Breast epithelium (tissue), 4 donors: ENCODE data around the gene PRDM1. TPM values are rescaled to one million over a fixed set of nuclear protein-coding genes. Genes with fewer than 3 reads are reported as not detected.

Experiments used
- DNase-seq, 2 donors: peaks; one replicate each; pipeline ENCODE4 v3.0.0-alpha.2; 2019; ENCODE audit warnings: low spot score in 2 of 2
- H3K27ac ChIP-seq, 2 donors: fragments of 200-600 bp; sonication (generic) in 1 of 2; one replicate each; pipeline ENCODE4 v1.5.1; 2016 to 2019; ENCODE audit warnings: mild to moderate bottlenecking in 1 of 2
- H3K27me3 ChIP-seq, 2 donors: fragments of 200-600 bp; sonication (generic) in 1 of 2; one replicate each; pipeline versions ENCODE4 v1.5.1 to v1.6.0; 2017 to 2019; ENCODE audit warnings: control low read depth in 1 of 2, mild to moderate bottlenecking in 1 of 2
- H3K36me3 ChIP-seq: fragments of 200-600 bp; one replicate; pipeline ENCODE4 v1.5.1; 2019
- H3K4me1 ChIP-seq, 2 donors: fragments of 200-600 bp; sonication (generic); one replicate each; pipeline ENCODE4 v1.5.1; 2016 to 2019; ENCODE audit warnings: control low read depth in 1 of 2
- H3K4me3 ChIP-seq, 3 donors: fragments of 200-600 bp; sonication (generic); 1 replicate in 2 of 3; 2 replicates in 1 of 3; pipeline ENCODE4 v1.5.1; 2016 to 2019; ENCODE audit warnings: mild to moderate bottlenecking in 3 of 3, moderate library complexity in 2 of 3
- H3K9me3 ChIP-seq, 2 donors: fragments of 200-600 bp; sonication (generic) in 1 of 2; one replicate each; pipeline ENCODE4 v1.5.1; 2016 to 2019; ENCODE audit warnings: control low read depth in 1 of 2
- CTCF ChIP-seq, 3 donors: fragments of 450-650 bp; IDR thresholded peaks; one replicate each; pipeline ENCODE4 v1.5.1; 2016 to 2017; ENCODE audit warnings: antibody characterized with exemption in 3 of 3, mild to moderate bottlenecking in 3 of 3, moderate library complexity in 3 of 3
- POLR2A ChIP-seq: fragments of 450-650 bp; IDR thresholded peaks from one replicate; pipeline ENCODE4 v1.6.1; 2016; ENCODE audit warnings: antibody characterized with exemption, mild to moderate bottlenecking, moderate library complexity
- POLR2AphosphoS5 ChIP-seq, 3 donors: sonication (generic); formaldehyde crosslinking; IDR thresholded peaks; one replicate each; pipeline ENCODE4 v1.6.1; 2017; ENCODE audit warnings: antibody characterized with exemption in 3 of 3
- intact Hi-C: fragments of 100-400 bp; cut with DNase I; formaldehyde crosslinking; loops from one replicate; pipeline ENCODE4 v1.15.1; 2023; ENCODE audit warnings: low total_unique reads
- total RNA-seq, 3 donors: library from RNA; depleted of rRNA; stranded (reverse); fragments of >200 nt; gene quantifications; one replicate each; pipeline ENCODE4 v1.1.0, GENCODE V29; 2016

PRDM1 gene
- total RNA-seq, 3 donors from 2014 or later: 6.9 to 16.0 (median 13.1) TPM

- TF ChIP-seq POLR2AphosphoS5 (IDR thresholded peaks at IDR 0.05) (no peak), POLR2A (no peak), CTCF (IDR thresholded peaks at IDR 0.05) (no peak)
- intact Hi-C loops: no loop called here
- H3K27ac ChIP-seq: no peak overlapping the region
- no peaks in the 10 kb centered on the region for H3K27me3 ChIP-seq
- H3K4me3 ChIP-seq: no peak overlapping the region
- no peaks in the 10 kb centered on the region for H3K9me3 ChIP-seq
- H3K36me3 ChIP-seq: no peaks in the 10 kb centered on the region
- DNase-seq: no peak
- H3K4me1 ChIP-seq: no peaks in the 10 kb centered on the region
These were observed 69.2 kb downstream of the PRDM1 start for GRCh38 chr6:106155219-106155830.

GRCh38 chr6:106156413-106156812 is 70.3 kb downstream of the PRDM1 start:
- H3K27ac ChIP-seq: peak overlapping the region in 1 of 2 donors; percentile 38
- H3K36me3 ChIP-seq: no peaks in the 10 kb centered on the region
- intact Hi-C loops: no loop called here

GRCh38 chr6:106156863-106157262 is 70.7 kb downstream of the PRDM1 start:
- intact Hi-C loops: no loop called here
- Histone ChIP-seq H3K4me1 (no peaks in the 10 kb centered on the region), H3K27me3 (no peaks in the 10 kb centered on the region), H3K4me3 (no peak overlapping the region), H3K9me3 (no peaks in the 10 kb centered on the region), H3K36me3 (no peaks in the 10 kb centered on the region), H3K27ac (peak overlapping the region in 1 of 2 donors; percentile 38)
- no peak for TF ChIP-seq POLR2AphosphoS5 (IDR thresholded peaks at IDR 0.05)
- no peak for TF ChIP-seq POLR2A
- no peak for TF ChIP-seq CTCF (IDR thresholded peaks at IDR 0.05)
- no peak for DNase-seq

More at GRCh38 chr6:106156413-106156812, 70.3 kb downstream of the PRDM1 start:
- H3K9me3 ChIP-seq: no peaks in the 10 kb centered on the region
- no peaks in the 10 kb centered on the region for H3K4me1 ChIP-seq
- H3K4me3 ChIP-seq: no peak overlapping the region
- TF ChIP-seq POLR2A: no peak
- no peaks in the 10 kb centered on the region for H3K27me3 ChIP-seq
- DNase-seq: no peak

GRCh38 chr6:106158816-106159215 is 72.7 kb downstream of the PRDM1 start:
- Histone ChIP-seq H3K9me3 (no peaks in the 10 kb centered on the region), H3K4me1 (no peaks in the 10 kb centered on the region), H3K27me3 (no peaks in the 10 kb centered on the region), H3K36me3 (no peaks in the 10 kb centered on the region), H3K4me3 (no peak overlapping the region), H3K27ac (no peak overlapping the region)
- no peak for DNase-seq
- TF ChIP-seq CTCF (IDR thresholded peaks at IDR 0.05) (no peak), POLR2A (no peak), POLR2AphosphoS5 (IDR thresholded peaks at IDR 0.05) (no peak)
- intact Hi-C loops: no loop called here

Other genes starting within 250 kb of the PRDM1 start
- gene ATG5, start 239.4 kb downstream of the PRDM1 start, total RNA-seq: 10 to 100 TPM; 35.8 to 51.1 (median 45.9) TPM